ENCODE data around the gene LYSET.
"Not testable (repeated sequence)": the region's sequence is repeated elsewhere in the genome, so short reads cannot be mapped to it uniquely, and the experiment has no call there.

DNA sequence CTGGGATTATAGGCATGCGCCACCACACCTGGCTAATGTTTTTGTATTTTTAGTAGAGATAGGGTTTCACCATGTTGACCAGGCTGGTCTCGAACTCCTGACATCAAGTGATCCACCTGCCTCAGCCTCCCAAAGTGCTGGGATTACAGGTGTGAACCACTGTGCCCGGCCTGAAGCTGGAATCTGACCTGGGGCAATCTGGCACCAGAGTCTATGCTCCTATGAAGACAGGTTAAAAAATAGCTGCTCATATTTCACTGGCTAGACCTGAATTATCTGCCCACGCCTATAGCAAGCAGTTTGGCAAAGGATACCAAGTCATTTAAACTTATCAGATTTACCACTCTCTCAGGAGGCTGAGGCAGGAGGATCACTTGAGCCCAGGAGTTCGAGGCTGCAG is 10.4 kb upstream of the LYSET start:
- TF ChIP-seq, protein P1, sequence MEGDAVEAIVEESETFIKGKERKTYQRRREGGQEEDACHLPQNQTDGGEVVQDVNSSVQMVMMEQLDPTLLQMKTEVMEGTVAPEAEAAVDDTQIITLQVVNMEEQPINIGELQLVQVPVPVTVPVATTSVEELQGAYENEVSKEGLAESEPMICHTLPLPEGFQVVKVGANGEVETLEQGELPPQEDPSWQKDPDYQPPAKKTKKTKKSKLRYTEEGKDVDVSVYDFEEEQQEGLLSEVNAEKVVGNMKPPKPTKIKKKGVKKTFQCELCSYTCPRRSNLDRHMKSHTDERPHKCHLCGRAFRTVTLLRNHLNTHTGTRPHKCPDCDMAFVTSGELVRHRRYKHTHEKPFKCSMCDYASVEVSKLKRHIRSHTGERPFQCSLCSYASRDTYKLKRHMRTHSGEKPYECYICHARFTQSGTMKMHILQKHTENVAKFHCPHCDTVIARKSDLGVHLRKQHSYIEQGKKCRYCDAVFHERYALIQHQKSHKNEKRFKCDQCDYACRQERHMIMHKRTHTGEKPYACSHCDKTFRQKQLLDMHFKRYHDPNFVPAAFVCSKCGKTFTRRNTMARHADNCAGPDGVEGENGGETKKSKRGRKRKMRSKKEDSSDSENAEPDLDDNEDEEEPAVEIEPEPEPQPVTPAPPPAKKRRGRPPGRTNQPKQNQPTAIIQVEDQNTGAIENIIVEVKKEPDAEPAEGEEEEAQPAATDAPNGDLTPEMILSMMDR (IDR thresholded peaks at IDR 0.05) = not testable (repeated sequence)
- not testable (repeated sequence) for TF ChIP-seq POLR2A (IDR thresholded peaks at IDR 0.05)

Data from thyroid gland (tissue), 4 donors.